Activated naive CD8-positive, alpha-beta T cell treated with anti-CD3 and anti-CD28 coated beads, Interleukin-2, amount 50 U/mL, for 16 hours (primary cell): ENCODE measurements around the gene C1QTNF6.
"Not testable (repeated sequence)": the region's sequence is repeated elsewhere in the genome, so short reads cannot be mapped to it uniquely, and the experiment has no call there.

Experiments used
- DNase-seq: peaks from one replicate; pipeline ENCODE4 v3.0.0-alpha.2; 2020; ENCODE audit warnings: low read depth, low spot score

Gene C1QTNF6

GRCh38 chr22:37176464-37177061 is 11.5 kb downstream of the C1QTNF6 start:
- no peak for DNase-seq

GRCh38 chr22:37175414-37176281 is 12.4 kb downstream of the C1QTNF6 start:
- no peak for DNase-seq

- no peak for DNase-seq
These were observed 13.1 kb downstream of the C1QTNF6 start for GRCh38 chr22:37174964-37175363.

- no peak for DNase-seq
These were observed 14.3 kb downstream of the C1QTNF6 start for GRCh38 chr22:37173709-37174108.

- no peak for DNase-seq
These were observed 15.5 kb downstream of the C1QTNF6 start for GRCh38 chr22:37172266-37173245.

GRCh38 chr22:37171662-37172061 is 16.4 kb downstream of the C1QTNF6 start:
- DNase-seq = no peak

GRCh38 chr22:37170689-37171405 is 17.2 kb downstream of the C1QTNF6 start:
- not testable (repeated sequence) for DNase-seq

GRCh38 chr22:37169947-37170688 is 17.9 kb downstream of the C1QTNF6 start:
- DNase-seq = no peak

- DNase-seq = no peak
These were observed 18.6 kb downstream of the C1QTNF6 start for GRCh38 chr22:37169406-37169805.

- no peak for DNase-seq
These were observed 19.9 kb downstream of the C1QTNF6 start for GRCh38 chr22:37167981-37168647.

- no peak for DNase-seq
These were observed 20.7 kb downstream of the C1QTNF6 start for GRCh38 chr22:37167176-37167980.

GRCh38 chr22:37166675-37167066 is 21.4 kb downstream of the C1QTNF6 start:
- peak; percentile 61 for DNase-seq

GRCh38 chr22:37165940-37166674 is 21.9 kb downstream of the C1QTNF6 start:
- DNase-seq = no peak

GRCh38 chr22:37165066-37165465 is 23.0 kb downstream of the C1QTNF6 start:
- no peak for DNase-seq

- DNase-seq = no peak
These were observed 23.6 kb downstream of the C1QTNF6 start for GRCh38 chr22:37164505-37164887.

GRCh38 chr22:37163575-37164504 is 24.2 kb downstream of the C1QTNF6 start:
- DNase-seq = no peak

GRCh38 chr22:37163096-37163489 is 25.0 kb downstream of the C1QTNF6 start:
- DNase-seq = no peak
